Right ventricle myocardium inferior (tissue), 1 donor: ENCODE data around the gene STK38L. TPM values are rescaled to one million over a fixed set of nuclear protein-coding genes. Genes with fewer than 3 reads are reported as not detected.

Experiments used
- ATAC-seq: fragments of 200-7000 bp; cut with Tn5 transposase; one replicate; pipeline ENCODE4 v1.9.1; 2020; ENCODE audit warnings: mild to moderate bottlenecking, moderate library complexity
- DNase-seq: peaks from one replicate; pipeline ENCODE4 v3.0.0; 2021; ENCODE audit errors: missing footprints
- intact Hi-C: fragments of 100-400 bp; cut with DNase I; formaldehyde crosslinking; loops from one replicate; pipeline ENCODE4 v1.11.0; 2022
- total RNA-seq: library from RNA; stranded (reverse); fragmentation: NEBNext Ultra II Directional; extraction: Animal tissue kit (Norgen Biotek cat#: 25700); gene quantifications from one replicate; pipeline ENCODE4 v1.2.1, GENCODE V29; 2021
- donor health status: DM: no; HTN: yes; CAD: no; lungs with severe emphysema.

The STK38L gene
- total RNA-seq, 1 donor from 2014 or later: 48.7 TPM

GRCh38 chr12:27270148-27270547 is 26.1 kb downstream of the STK38L start:
- intact Hi-C loops: no loop called here
- ATAC-seq (no peak), DNase-seq (no peak)

DNA sequence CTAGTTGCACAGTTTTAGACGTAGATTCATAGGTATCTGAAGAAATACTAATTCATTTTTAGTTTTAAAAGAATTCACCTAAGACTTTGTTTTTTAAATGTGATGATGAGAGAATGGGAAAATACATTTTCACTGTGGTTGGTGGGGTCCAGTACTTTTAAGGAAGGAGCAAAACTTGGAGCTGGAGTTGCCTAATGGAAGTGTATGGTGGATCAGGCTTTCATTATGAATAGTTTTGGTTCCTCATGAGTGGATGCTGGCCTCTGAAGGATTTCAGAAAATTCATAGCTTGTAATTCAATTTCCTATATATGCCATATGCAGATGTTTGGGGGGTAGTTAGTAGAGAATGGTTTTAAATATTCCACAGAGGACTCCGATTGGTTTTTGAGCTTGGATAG is 27.1 kb downstream of the STK38L start:
- ATAC-seq (no peak), DNase-seq (no peak)
- intact Hi-C loops: no loop called here

DNA sequence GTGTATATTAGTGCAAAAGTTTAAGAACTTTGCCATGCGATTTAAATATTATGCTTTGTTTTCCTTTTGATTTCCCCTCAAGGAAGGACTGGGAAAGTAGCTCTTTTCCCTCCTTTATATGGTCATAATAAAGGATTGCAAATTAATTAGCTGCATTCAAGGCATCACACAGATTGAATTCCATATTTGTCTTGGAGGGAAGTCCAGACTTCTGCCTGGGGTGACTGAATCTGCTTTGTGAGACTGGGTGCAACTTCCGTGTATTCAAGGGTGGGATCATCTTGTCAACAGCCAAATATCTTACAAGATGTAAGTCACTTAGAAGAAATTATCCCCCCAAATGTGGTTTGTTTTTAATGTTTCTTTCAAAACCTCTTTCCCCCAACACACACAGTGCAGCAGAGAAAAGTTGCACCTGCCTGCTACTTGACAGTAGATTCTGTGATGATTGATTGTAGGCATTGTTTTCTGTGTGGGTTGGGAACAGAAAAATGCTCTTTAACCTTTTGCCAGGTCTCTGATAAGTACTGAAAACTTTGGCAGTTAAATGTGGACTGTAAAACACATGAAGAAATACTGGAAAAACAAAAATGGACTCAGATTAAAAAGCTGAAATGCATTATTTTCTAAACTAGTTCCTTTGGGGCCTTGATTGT is 28.4 kb downstream of the STK38L start:
- no peak for ATAC-seq
- DNase-seq: no peak
- intact Hi-C loops: no loop called here

GRCh38 chr12:27273114-27273513 is 29.0 kb downstream of the STK38L start:
- intact Hi-C loops: no loop called here
- ATAC-seq (no peak), DNase-seq (no peak)

DNA sequence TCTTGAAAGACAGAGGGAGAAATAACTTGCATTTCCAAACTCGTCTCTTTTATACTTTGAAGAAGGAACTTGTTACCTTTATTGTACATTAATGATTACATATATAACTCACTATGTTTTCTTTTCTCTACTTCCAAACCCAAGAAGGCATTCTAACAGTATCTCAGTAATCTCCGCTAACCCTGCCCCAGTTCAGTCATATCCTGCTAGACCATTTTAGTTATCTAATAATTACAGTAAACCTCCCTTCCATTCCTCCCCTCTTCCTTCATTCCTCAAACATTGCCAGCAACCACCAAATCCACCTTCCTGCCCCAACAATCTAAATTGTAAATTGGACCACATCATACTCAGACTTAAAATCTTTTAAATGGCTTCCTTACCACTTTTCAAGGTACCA is 30.6 kb downstream of the STK38L start:
- DNase-seq: no peak
- intact Hi-C loops: no loop called here
- ATAC-seq: no peak

DNA sequence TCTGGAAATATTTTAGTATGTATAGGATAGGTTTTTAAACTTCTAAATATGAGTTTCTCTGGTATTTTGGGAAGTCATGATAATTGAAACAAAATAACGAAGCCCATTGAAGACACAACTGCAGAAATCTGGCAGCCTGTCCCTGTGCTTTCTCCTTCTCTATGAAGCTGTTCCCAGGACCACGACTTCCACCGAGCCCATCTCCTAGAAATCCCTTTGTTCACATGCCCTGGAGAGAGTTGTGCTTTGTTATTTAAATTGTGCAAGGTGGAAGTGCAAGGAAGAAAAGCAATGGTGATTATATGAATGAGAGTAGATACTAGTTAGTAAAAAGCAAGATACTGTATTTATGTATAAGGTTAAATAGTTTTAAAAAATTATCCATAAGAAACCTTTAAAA is 32.2 kb downstream of the STK38L start:
- ATAC-seq: no peak
- intact Hi-C loops: no loop called here
- DNase-seq: no peak

DNA sequence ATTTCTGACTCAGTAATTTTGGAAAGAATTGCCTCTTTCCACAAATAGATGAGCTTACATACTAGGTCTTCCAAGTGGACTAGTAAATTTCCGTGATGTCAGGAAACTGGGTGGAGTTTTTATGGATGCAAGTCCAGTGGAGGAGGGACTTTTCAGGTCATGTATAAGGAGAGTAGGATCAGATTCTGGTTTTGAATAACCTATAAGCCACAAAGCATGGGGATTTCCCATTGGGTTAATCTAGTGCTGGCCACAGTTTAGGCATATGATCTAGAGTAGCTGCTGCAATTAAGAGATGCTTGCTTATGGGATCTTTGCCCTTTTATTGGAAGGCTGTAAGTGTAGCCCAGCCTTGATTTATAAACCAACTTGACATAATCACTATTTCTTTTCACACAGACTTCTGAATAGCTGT is 33.8 kb downstream of the STK38L start:
- intact Hi-C loops: no loop called here
- peak; percentile 79 for ATAC-seq
- no peak for DNase-seq

- intact Hi-C loops: loop anchor here (10.0 kb wide), 1 partner anchor 85 kb away; no protein-coding TSS in a partner anchor
- DNase-seq (no peak), ATAC-seq (no peak)
Observed at GRCh38 chr12:27279826-27280225, 35.7 kb downstream of the STK38L start.

GRCh38 chr12:27280412-27280811 is 36.3 kb downstream of the STK38L start:
- no peak for ATAC-seq
- intact Hi-C loops: loop anchor here (10.0 kb wide), 1 partner anchor 86 kb away; no protein-coding TSS in a partner anchor

GRCh38 chr12:27282754-27283153 is 38.7 kb downstream of the STK38L start:
- no peak for ATAC-seq
- intact Hi-C loops: loop anchor here (10.0 kb wide), 1 partner anchor 88 kb away; no protein-coding TSS in a partner anchor
- no peak for DNase-seq

More at GRCh38 chr12:27280412-27280811, 36.3 kb downstream of the STK38L start:
- DNase-seq: no peak

DNA sequence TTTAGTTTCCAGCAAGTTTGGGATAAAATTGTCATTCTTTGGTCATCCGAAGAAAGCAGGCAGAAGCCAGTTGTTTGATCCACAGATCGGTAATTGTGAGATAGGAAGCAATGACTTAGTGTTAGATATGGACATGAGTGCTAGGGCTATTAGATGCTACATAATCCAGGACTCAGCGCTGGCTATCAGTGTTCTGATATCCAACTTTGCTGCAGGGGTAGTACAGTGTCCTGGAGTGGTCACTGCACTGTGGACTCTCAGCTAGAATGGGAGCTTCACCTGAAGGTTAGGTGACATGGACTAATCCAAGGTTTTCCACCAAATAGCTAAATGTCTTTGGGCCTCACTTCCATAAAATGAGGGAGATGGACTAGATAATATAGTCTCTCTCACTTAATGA is 39.9 kb downstream of the STK38L start:
- intact Hi-C loops: loop anchor here (10.0 kb wide), 1 partner anchor 89 kb away; no protein-coding TSS in a partner anchor
- ATAC-seq: no peak
- DNase-seq: no peak

DNA sequence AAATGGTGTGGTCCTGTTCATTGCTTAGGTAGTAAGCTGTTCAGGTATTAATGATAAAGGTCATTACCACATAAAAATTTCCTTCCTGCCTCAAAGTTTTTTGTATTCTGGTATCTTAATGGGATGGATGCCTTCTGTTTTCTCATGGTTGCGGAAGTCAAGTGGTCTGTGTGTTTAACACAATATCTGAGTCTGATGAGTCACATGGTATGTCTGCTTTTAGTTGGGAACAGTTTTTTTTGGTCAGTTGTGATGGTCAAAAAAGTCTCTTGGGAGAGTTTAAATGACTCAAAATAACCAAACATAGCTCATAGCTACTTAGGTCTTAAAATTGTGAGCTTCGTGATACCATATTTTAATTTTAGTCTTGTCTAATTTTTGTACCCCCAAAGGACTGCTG is 40.7 kb downstream of the STK38L start:
- ATAC-seq: peak; percentile 36
- intact Hi-C loops: loop anchor here (10.0 kb wide), 1 partner anchor 90 kb away; no protein-coding TSS in a partner anchor
- no peak for DNase-seq

GRCh38 chr12:27285403-27285802 is 41.3 kb downstream of the STK38L start:
- no peak for DNase-seq
- ATAC-seq: no peak
- intact Hi-C loops: loop anchor here (10.0 kb wide), 1 partner anchor 91 kb away; no protein-coding TSS in a partner anchor

DNA sequence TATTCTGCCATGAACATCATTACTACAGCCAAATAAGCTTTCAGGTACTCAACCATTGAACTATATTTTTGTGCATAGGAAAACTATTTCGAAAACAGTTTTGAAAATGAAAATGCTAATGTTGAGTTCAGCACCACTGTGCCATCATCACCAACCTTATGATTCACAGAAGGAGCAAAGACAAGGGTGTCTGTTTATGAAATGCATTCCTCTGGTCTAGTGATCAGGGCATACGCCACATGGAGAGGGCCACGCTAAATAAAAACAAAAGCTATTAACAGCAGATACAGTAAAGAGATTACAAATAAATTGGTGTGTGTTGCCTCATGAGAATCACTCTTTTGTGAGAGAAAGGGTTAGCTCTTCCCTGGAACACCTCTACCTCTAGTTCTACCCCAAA is 45.3 kb downstream of the STK38L start:
- DNase-seq (no peak), ATAC-seq (peak; percentile 32)
- intact Hi-C loops: loop anchor here (10.0 kb wide), 1 partner anchor 95 kb away; no protein-coding TSS in a partner anchor

DNA sequence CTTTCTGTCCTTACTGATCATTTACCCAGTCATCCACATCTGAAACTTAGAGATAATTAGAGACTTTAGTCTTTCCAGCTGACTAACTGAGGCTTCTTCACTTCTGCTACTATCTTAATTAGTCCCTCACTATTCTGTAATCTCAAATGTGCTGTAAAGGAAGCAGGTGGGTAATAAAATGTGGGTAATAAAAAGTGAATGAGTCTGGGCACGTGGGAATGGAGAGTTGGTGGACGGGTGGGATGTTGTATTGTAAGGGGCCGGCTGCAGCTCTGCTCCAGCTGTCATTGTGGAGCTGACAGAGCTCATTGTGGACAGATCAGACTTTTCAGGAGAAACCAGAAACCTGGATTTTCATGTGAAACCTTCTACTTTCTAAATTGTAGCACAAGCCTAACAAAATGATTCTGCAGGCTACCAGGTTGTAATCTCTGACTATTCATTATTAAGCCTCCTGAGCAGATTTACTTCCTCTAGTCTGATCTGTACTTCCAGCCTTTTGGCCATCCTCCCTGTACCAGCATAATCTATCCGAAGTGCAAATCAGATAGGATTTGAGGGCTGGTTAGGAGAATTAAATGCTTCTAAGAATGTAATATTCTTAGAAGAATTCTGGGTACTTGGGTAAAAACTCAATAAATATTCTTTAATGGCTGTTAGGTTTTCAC is 46.5 kb downstream of the STK38L start:
- DNase-seq (no peak), ATAC-seq (no peak)
- intact Hi-C loops: loop anchor here (5.0 kb wide), 1 partner anchor 148 kb away; no protein-coding TSS in a partner anchor

DNA sequence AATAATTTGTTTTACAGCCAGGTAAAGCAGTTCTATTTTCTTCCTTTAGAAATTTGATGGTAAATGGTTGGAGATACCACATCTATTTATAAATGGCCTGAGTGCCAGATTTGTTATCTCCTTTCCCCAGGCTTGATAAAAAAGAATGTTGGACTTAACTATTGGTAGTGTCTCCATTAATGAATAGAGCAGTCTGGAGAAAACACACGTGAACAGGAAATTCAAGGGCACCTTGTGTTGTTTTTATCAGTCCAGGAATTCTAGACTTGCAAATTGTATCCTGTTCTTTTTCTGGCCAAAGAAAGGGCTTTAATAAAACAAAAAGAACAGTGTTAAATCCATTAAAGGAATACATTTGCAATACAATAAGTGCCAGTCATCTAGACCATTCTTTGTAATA is 47.8 kb downstream of the STK38L start:
- ATAC-seq (no peak), DNase-seq (no peak)
- intact Hi-C loops: loop anchor here (5.0 kb wide), 1 partner anchor 150 kb away; no protein-coding TSS in a partner anchor

DNA sequence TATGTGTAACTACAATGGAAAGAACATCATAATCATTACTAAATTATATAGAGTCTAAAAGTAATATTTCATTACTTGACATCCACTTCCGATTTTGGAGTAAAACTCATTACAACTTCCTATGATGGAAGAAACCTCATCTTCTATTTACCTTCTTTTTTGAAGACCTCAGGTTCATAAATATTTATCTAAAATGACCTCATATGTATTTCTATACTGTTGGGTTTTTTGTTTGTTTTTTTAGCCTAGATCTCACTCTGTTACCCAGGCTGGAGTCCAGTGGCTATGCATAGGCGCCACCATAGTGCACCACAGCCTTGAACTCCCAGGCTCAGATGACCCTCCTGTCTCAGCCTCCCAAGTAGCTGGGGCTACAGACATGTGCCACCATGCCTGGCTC is 48.6 kb downstream of the STK38L start:
- DNase-seq (no peak), ATAC-seq (no peak)
- intact Hi-C loops: loop anchor here (5.0 kb wide), 1 partner anchor 150 kb away; no protein-coding TSS in a partner anchor

DNA sequence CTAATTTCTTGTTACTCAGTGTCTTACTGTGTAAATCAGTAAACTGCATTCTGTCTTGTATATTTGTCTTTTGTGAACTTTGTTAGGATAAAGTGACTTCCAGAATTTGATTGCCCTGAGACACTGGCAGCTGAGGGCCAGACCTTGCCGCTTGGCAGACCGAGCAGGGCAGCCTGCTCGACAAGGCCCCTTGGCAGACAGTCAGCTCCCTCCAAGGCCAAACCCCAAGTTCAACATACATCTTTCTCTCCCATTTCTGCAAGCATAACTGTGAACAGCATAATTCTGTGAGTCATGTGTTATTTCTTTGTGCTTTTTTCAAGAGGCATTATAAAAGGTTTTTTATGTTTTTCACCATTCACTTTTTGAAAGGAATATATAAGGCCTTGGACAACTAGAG is 49.4 kb downstream of the STK38L start:
- DNase-seq (no peak), ATAC-seq (no peak)
- intact Hi-C loops: loop anchor here (5.0 kb wide), 1 partner anchor 151 kb away; no protein-coding TSS in a partner anchor

DNA sequence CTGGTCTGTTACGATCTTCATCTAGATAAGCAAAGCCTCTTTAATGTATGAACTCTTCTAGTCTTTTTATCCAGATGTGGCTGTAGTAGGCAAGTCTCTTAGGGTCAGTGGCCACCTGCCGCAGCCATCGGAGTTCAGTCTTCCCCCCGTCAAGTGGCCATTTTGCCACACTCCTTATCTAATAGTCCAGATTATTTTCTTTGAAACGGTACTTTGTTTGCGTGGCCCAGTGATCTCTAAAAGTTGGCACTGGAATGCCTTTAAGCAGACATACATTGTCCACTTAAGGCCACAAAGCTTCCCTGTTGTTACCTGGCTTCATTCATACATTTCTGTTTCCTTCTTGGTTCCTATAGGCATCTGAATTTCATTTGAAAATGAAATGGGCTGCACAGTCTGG is 52.6 kb downstream of the STK38L start:
- intact Hi-C loops: no loop called here
- ATAC-seq (no peak), DNase-seq (no peak)

DNA sequence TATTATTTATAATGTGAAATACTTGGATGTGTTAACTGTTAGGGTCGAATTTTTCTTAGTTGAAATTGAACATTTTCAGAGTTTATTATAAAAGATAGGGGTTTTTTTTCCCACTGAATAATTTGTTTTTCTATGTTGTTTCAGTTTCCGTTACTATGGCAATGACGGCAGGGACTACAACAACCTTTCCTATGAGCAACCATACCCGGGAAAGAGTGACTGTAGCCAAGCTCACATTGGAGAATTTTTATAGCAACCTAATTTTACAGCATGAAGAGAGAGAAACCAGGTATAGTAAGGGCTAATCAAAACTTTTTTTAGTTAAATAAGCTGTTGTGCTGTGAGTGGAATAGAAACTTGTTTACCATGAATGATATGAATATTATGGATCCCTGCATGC is 53.5 kb downstream of the STK38L start:
- no peak for ATAC-seq
- intact Hi-C loops: no loop called here
- no peak for DNase-seq
